ENCODE results near the gene SLC2A1. TPM values are rescaled to one million over a fixed set of nuclear protein-coding genes. Genes with fewer than 3 reads are reported as not detected.

The SLC2A1 gene
- total RNA-seq, 2 experiments from 2014 or later = 113 to 123 TPM

DNA sequence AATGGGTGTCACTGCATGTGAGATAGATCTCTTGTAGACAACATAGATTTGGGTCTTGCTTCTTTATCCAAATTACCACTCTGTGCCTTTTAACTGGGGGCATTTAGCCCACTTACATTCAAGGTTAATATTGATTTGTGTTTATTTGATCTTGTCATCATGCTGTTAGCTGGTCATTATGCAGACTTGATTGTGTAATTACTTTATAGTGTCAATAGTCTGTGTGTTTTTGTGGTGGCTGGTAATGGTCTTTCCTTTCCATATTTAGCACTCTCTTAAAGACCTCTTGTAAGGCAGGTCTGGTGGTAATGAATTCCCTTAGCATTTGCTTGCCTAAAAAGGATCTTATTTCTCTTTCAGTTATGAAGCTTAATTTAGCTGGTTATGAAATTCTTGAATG lies 82.7 kb downstream of the SLC2A1 start:
- no peak overlapping the region for H3K4me3 Mint-ChIP-seq
- H3K27me3 Mint-ChIP-seq (ENCODE audit: low read depth) = peaks cover 12% of the 10 kb centered on the region
- H3K36me3 Mint-ChIP-seq (ENCODE audit: low read depth) = no peaks in the 10 kb centered on the region
- ATAC-seq (no peak), DNase-seq (no peak)
- ChIA-PET CTCF (interaction anchor here (1.0 kb wide), 1 partner anchor 198 kb away, joined by 3 read pairs; no protein-coding TSS in a partner anchor), POLR2A (no interaction called here)
- H3K9me3 Mint-ChIP-seq (ENCODE audit: insufficient read depth) = peaks cover 3% of the 10 kb centered on the region
- no peak overlapping the region for H3K27ac Mint-ChIP-seq
- peaks cover 2% of the 10 kb centered on the region for H3K4me1 Mint-ChIP-seq (ENCODE audit: low read depth)

Other genes starting within 250 kb of the SLC2A1 start
- gene CLDN19, start 218.6 kb downstream of the SLC2A1 start, total RNA-seq = not detected
- gene P3H1, start 191.8 kb downstream of the SLC2A1 start, total RNA-seq = 10 to 100 TPM; 42.9 to 45.5 TPM
- 1 to 10 TPM; 6.3 to 6.7 TPM for gene C1orf50, start 191.6 kb downstream of the SLC2A1 start, total RNA-seq
- gene TMEM269, start 173.9 kb downstream of the SLC2A1 start, total RNA-seq = under 1 TPM in 1 of 2 experiments, not detected in 1; 0.40 TPM
- 1 to 10 TPM; 5.7 to 6.0 TPM for gene ERMAP, start 141.7 kb downstream of the SLC2A1 start, total RNA-seq
- 10 to 100 TPM; 17.1 to 18.0 TPM for gene SVBP, start 141.5 kb downstream of the SLC2A1 start, total RNA-seq
- gene ZNF691, start 112.3 kb downstream of the SLC2A1 start, total RNA-seq = 1 to 10 TPM; 8.0 to 8.9 TPM
- gene EBNA1BP2, start 213.4 kb upstream of the SLC2A1 start, total RNA-seq = 10 to 100 TPM; 58.8 to 59.0 TPM
- gene CFAP57, start 213.5 kb upstream of the SLC2A1 start, total RNA-seq = not detected